ENCODE measurements around the gene EIF3I. TPM values are rescaled to one million over a fixed set of nuclear protein-coding genes. Genes with fewer than 3 reads are reported as not detected.

The EIF3I gene
- total and polyA plus RNA-seq, 2 donors from 2014 or later, result 132 to 178 TPM

DNA sequence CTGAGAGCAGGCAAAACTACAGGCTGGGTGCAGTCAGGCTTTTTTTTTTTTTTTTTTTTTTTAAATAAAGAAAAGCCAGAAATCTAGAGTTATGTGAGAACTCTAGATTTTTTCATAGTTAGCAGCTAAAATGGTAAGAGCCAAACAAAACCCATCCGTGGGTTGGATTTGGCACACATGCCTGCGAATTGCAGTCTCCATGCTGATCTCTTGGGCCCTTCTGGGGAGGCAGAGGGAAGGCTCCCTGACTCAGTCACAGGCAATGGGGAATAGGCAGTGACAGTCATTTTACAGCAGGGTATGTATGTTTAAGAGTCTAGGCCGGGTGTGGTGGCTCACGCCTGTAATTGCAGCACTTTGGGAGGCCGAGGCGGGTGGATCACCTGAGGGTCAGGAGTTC lies 40.1 kb upstream of the EIF3I start:
- FAIRE-seq, result no peak
- no peak overlapping the region for H3K27ac ChIP-seq (ENCODE audit: low read depth in 2 of 2, low read length in 2 of 2)
- no peak overlapping the region for H3K4me3 ChIP-seq (ENCODE audit: low read length in 3 of 3)
- H3K9me3 ChIP-seq (ENCODE audit: control insufficient read depth in 2 of 3, insufficient read depth in 1 of 3, low read length in 3 of 3), result no peaks in the 10 kb centered on the region
- H3K27me3 ChIP-seq (ENCODE audit: control insufficient read depth, insufficient read depth, low read length), result no peaks in the 10 kb centered on the region
- peaks cover 5 to 22% (median 19%) of the 10 kb centered on the region in 3 donors for H3K4me1 ChIP-seq (ENCODE audit: control insufficient read depth in 2 of 3, insufficient read depth in 2 of 3, low read depth in 1 of 3, low read length in 3 of 3)
- no peak for TF ChIP-seq CTCF (IDR thresholded peaks at IDR 0.05; ENCODE audit: borderline replicate concordance, extremely low read depth, insufficient read depth)
- H3K9ac ChIP-seq (ENCODE audit: low read length in 3 of 3), result no peak overlapping the region
- no peak for DNase-seq
- H3K36me3 ChIP-seq (ENCODE audit: control insufficient read depth in 2 of 3, insufficient read depth in 3 of 3, low read length in 3 of 3), result peaks cover 0 to 29% (median 15%) of the 10 kb centered on the region in 3 donors
- intact Hi-C loops (cut with DNase I), result no loop called here

- Histone ChIP-seq H3K4me1 (ENCODE audit: control insufficient read depth in 2 of 3, insufficient read depth in 2 of 3, low read depth in 1 of 3, low read length in 3 of 3) (peaks cover 0 to 14% (median 9%) of the 10 kb centered on the region in 3 donors), H3K9ac (ENCODE audit: low read length in 3 of 3) (no peak overlapping the region), H3K4me3 (ENCODE audit: low read length in 3 of 3) (no peak overlapping the region), H3K27ac (ENCODE audit: low read depth in 2 of 2, low read length in 2 of 2) (no peak overlapping the region), H3K27me3 (ENCODE audit: control insufficient read depth, insufficient read depth, low read length) (no peaks in the 10 kb centered on the region), H3K36me3 (ENCODE audit: control insufficient read depth in 2 of 3, insufficient read depth in 3 of 3, low read length in 3 of 3) (peaks cover 7 to 50% (median 32%) of the 10 kb centered on the region in 3 donors), H3K9me3 (ENCODE audit: control insufficient read depth in 2 of 3, insufficient read depth in 1 of 3, low read length in 3 of 3) (no peaks in the 10 kb centered on the region)
- DNase-seq (no peak), FAIRE-seq (no peak)
- TF ChIP-seq CTCF (IDR thresholded peaks at IDR 0.05; ENCODE audit: borderline replicate concordance, extremely low read depth, insufficient read depth), result no peak
- intact Hi-C loops (cut with DNase I), result no loop called here
Measured at GRCh38 chr1:32184650-32185049, 37.6 kb upstream of the EIF3I start.

DNA sequence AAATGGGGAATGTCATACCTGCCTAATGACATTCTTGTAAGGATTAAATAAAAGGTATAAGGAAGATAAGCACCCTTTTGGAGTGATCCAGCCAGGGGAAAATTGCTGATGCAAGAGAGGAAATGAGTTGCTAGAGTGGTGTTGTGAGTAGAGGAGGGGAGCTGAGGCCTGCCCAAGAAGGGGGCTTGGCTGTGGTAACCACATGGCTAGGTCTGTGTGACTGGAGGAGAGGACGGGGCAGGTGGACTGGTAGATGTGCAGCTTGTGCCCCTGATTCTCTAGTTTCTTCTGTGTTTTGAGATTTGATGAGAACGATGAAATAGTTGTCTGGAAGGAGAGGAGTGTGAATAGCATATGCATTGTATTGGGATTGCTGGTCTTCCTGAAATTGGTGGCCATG lies 36.1 kb upstream of the EIF3I start:
- no peak overlapping the region for H3K4me3 ChIP-seq (ENCODE audit: low read length in 3 of 3)
- no peak overlapping the region for H3K27ac ChIP-seq (ENCODE audit: low read depth in 2 of 2, low read length in 2 of 2)
- H3K36me3 ChIP-seq (ENCODE audit: control insufficient read depth in 2 of 3, insufficient read depth in 3 of 3, low read length in 3 of 3), result peaks cover 9 to 63% (median 42%) of the 10 kb centered on the region in 3 donors
- H3K9me3 ChIP-seq (ENCODE audit: control insufficient read depth in 2 of 3, insufficient read depth in 1 of 3, low read length in 3 of 3), result no peaks in the 10 kb centered on the region
- peaks cover 0 to 10% (median 5%) of the 10 kb centered on the region in 3 donors for H3K4me1 ChIP-seq (ENCODE audit: control insufficient read depth in 2 of 3, insufficient read depth in 2 of 3, low read depth in 1 of 3, low read length in 3 of 3)
- no peak for DNase-seq
- TF ChIP-seq CTCF (IDR thresholded peaks at IDR 0.05; ENCODE audit: borderline replicate concordance, extremely low read depth, insufficient read depth), result no peak
- intact Hi-C loops (cut with DNase I), result no loop called here
- no peaks in the 10 kb centered on the region for H3K27me3 ChIP-seq (ENCODE audit: control insufficient read depth, insufficient read depth, low read length)
- FAIRE-seq, result no peak
- no peak overlapping the region for H3K9ac ChIP-seq (ENCODE audit: low read length in 3 of 3)

DNA sequence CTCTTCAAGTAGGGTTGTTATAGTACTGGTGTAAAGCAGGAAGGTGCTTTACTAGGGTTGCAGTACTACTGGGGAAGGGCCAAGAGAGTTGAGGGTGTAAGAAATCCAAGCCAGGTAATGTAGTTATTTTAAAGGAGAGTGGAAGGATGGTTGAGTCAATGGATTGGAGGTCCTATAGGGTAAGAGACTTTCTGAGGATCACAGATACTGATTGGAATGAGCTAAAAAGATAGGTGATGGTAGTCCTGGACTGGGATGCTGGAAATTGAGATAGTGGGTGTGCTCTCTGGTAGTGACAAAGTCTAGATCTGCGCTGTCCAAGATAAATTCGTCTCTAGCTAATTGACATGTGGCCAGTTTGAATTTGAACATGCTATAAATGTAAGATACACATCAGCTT lies 35.7 kb upstream of the EIF3I start:
- DNase-seq, result no peak
- Histone ChIP-seq H3K9ac (ENCODE audit: low read length in 3 of 3) (no peak overlapping the region), H3K4me1 (ENCODE audit: control insufficient read depth in 2 of 3, insufficient read depth in 2 of 3, low read depth in 1 of 3, low read length in 3 of 3) (peaks cover 0 to 5% (median 5%) of the 10 kb centered on the region in 3 donors), H3K27ac (ENCODE audit: low read depth in 2 of 2, low read length in 2 of 2) (no peak overlapping the region), H3K4me3 (ENCODE audit: low read length in 3 of 3) (no peak overlapping the region), H3K36me3 (ENCODE audit: control insufficient read depth in 2 of 3, insufficient read depth in 3 of 3, low read length in 3 of 3) (peaks cover 9 to 65% (median 44%) of the 10 kb centered on the region in 3 donors), H3K27me3 (ENCODE audit: control insufficient read depth, insufficient read depth, low read length) (no peaks in the 10 kb centered on the region), H3K9me3 (ENCODE audit: control insufficient read depth in 2 of 3, insufficient read depth in 1 of 3, low read length in 3 of 3) (no peaks in the 10 kb centered on the region)
- no peak for FAIRE-seq
- TF ChIP-seq CTCF (IDR thresholded peaks at IDR 0.05; ENCODE audit: borderline replicate concordance, extremely low read depth, insufficient read depth), result no peak
- intact Hi-C loops (cut with DNase I), result no loop called here

Data from kidney (tissue), 14 donors.